Fibroblast of lung (primary cell): ENCODE measurements around the gene IKBIP. TPM values are rescaled to one million over a fixed set of nuclear protein-coding genes. Genes with fewer than 3 reads are reported as not detected.
A peak's percentile ranks its signal among the peaks of the same experiment; 100 is the strongest.
"Not testable (repeated sequence)": the region's sequence is repeated elsewhere in the genome, so short reads cannot be mapped to it uniquely, and the experiment has no call there.

ENCODE experiments used
- DNase-seq, 2 donors: peaks; one replicate each; pipeline versions ENCODE4 v3.0.0 to v3.0.0-alpha.2; 2010; ENCODE audit warnings: low read depth in 2 of 2
- H2AFZ ChIP-seq: 2 replicates; pipeline ENCODE4 v1.5.1; 2012; ENCODE audit warnings: low read length, control low read depth, inconsistent platforms
- H3K27ac ChIP-seq: 2 replicates; pipeline ENCODE4 v1.5.1; 2011; ENCODE audit warnings: low read length, control low read depth; ENCODE audit not compliant: insufficient read depth
- H3K27me3 ChIP-seq: 2 replicates; pipeline ENCODE4 v1.5.1; 2011; ENCODE audit warnings: mild to moderate bottlenecking, low read length; ENCODE audit not compliant: control insufficient read depth, insufficient read depth
- H3K36me3 ChIP-seq: 2 replicates; pipeline ENCODE4 v1.5.1; 2011; ENCODE audit warnings: low read length; ENCODE audit not compliant: control insufficient read depth, insufficient read depth
- H3K4me1 ChIP-seq: 2 replicates; pipeline ENCODE4 v1.5.1; 2011; ENCODE audit warnings: low read length; ENCODE audit not compliant: control insufficient read depth, insufficient read depth; ENCODE audit errors: extremely low read depth
- H3K4me2 ChIP-seq: 2 replicates; pipeline ENCODE4 v1.5.1; 2011; ENCODE audit warnings: low read length, control low read depth; ENCODE audit not compliant: insufficient read depth; ENCODE audit errors: extremely low read depth
- H3K4me3 ChIP-seq, 4 experiments: fragments of 200-600 bp in 1 of 4; sonication (generic) in 1 of 4; replicated peaks in 1 of 4; 2 replicates each; pipeline ENCODE4 v1.5.1; 2011 to 2016; ENCODE audit warnings: low read length in 4 of 4, low read depth in 3 of 4, mild to moderate bottlenecking in 3 of 4, control low read depth in 2 of 4, inconsistent platforms in 1 of 4, mixed read lengths in 1 of 4; ENCODE audit not compliant: insufficient read depth in 1 of 4; ENCODE audit errors: control extremely low read depth in 1 of 4
- H3K79me2 ChIP-seq: 2 replicates; pipeline ENCODE4 v1.5.1; 2012; ENCODE audit warnings: mild to moderate bottlenecking, low read length, inconsistent platforms; ENCODE audit not compliant: control insufficient read depth, insufficient read depth
- H3K9ac ChIP-seq: 2 replicates; pipeline ENCODE4 v1.5.1; 2011; ENCODE audit warnings: mild to moderate bottlenecking, low read length, control low read depth; ENCODE audit not compliant: insufficient read depth
- H3K9me3 ChIP-seq: 2 replicates; pipeline ENCODE4 v1.5.1; 2012; ENCODE audit warnings: low read depth, low read length; ENCODE audit not compliant: control insufficient read depth, insufficient read depth
- H4K20me1 ChIP-seq: 2 replicates; pipeline ENCODE4 v1.5.1; 2011; ENCODE audit warnings: low read length; ENCODE audit not compliant: control insufficient read depth, insufficient read depth; ENCODE audit errors: extremely low read depth
- EZH2 ChIP-seq: IDR thresholded peaks from 2 replicates; pipeline ENCODE4 v1.5.1; 2012; ENCODE audit warnings: low read length, control low read depth, mild to moderate bottlenecking; ENCODE audit errors: missing control alignments
- polyA plus RNA-seq, 2 donors: library from polyadenylated mRNA; depleted of rRNA in 1 of 2; stranded (reverse) in 1 of 2; unstranded in 1 of 2; fragments of >200 nt; gene quantifications; 2 replicates each; pipeline ENCODE4 v1.2.1, GENCODE V29; 2011 to 2012; ENCODE audit warnings: missing spikeins in 1 of 2
- total RNA-seq: library from RNA; depleted of rRNA; stranded (reverse); fragments of >200 nt; gene quantifications from 2 replicates; pipeline ENCODE4 v1.2.1, GENCODE V29; 2014
- TF ChIP-seq, protein P1 (sequence below), 2 donors: IDR thresholded peaks in 1 of 2; conservative IDR thresholded peaks in 1 of 2; 1 replicate in 1 of 2; 2 replicates in 1 of 2; pipeline ENCODE4 v1.5.1; 2011 to 2012; ENCODE audit warnings: low read length in 2 of 2, control low read depth in 1 of 2, inconsistent platforms in 1 of 2, low read depth in 1 of 2, mild to moderate bottlenecking in 1 of 2

The IKBIP gene
- total and polyA plus RNA-seq, 2 donors (not counting 1 experiment from before 2014, with no cell fraction given): 43.9 to 58.5 TPM

DNA sequence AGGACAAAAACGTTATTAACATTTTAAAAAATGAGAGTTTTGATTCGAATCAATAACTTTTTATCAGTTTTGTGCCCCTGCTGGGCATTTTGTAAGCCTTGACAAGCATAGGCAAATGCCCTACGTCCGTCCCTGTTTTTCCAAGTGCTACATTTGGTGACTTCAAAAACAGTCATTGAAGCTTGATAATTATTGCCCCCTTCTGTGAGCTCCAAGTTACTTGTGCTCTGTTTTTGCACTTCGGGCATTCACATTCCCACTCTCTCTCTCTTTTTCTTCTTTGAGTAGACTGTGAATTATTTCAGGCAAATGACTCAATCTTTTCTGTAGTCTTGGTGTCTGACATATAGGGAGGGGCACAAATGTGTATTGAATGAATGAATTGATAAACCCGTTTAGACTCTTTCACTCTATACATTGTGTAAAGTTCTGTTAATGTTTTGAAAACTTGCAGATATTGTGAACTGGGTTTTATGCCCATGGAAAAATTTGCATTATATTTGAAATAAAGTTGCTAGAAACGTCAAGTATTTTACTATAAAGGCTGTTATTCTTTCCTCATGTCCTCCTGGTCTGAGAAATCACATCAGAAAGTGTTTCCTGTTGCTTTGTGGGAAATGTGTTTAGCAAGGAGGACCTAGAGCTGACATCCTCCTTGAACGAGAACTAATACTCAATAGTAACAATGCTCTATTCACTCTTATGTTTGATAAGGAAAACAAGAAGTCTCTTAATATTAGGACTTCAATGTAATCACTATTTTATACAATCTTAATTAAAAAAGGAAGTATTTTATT lies 1.9 kb upstream of the IKBIP start:
- Histone ChIP-seq H2AFZ (no peak overlapping the region), H3K27me3 (no peaks in the 10 kb centered on the region), H3K4me2 (peak overlapping the region; percentile 85), H3K4me3 (peak overlapping the region; percentile 74 to 98 (median 80)), H3K27ac (peak overlapping the region; percentile 15), H3K9ac (no peak overlapping the region), H3K9me3 (no peaks in the 10 kb centered on the region), H3K79me2 (peaks cover 66% of the 10 kb centered on the region), H4K20me1 (no peaks in the 10 kb centered on the region), H3K4me1 (no peaks in the 10 kb centered on the region), H3K36me3 (peaks cover 4% of the 10 kb centered on the region)
- DNase-seq: peak; percentile 34 to 54
- TF ChIP-seq, protein P1, sequence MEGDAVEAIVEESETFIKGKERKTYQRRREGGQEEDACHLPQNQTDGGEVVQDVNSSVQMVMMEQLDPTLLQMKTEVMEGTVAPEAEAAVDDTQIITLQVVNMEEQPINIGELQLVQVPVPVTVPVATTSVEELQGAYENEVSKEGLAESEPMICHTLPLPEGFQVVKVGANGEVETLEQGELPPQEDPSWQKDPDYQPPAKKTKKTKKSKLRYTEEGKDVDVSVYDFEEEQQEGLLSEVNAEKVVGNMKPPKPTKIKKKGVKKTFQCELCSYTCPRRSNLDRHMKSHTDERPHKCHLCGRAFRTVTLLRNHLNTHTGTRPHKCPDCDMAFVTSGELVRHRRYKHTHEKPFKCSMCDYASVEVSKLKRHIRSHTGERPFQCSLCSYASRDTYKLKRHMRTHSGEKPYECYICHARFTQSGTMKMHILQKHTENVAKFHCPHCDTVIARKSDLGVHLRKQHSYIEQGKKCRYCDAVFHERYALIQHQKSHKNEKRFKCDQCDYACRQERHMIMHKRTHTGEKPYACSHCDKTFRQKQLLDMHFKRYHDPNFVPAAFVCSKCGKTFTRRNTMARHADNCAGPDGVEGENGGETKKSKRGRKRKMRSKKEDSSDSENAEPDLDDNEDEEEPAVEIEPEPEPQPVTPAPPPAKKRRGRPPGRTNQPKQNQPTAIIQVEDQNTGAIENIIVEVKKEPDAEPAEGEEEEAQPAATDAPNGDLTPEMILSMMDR (conservative IDR thresholded peaks at IDR 0.05 in 1 of 2, IDR thresholded peaks at IDR 0.05 in 1 of 2; ENCODE audit: low read depth in 1 of 2, low read length in 2 of 2): peak in 1 of 2 donors; percentile 18
- no peak for TF ChIP-seq EZH2

DNA sequence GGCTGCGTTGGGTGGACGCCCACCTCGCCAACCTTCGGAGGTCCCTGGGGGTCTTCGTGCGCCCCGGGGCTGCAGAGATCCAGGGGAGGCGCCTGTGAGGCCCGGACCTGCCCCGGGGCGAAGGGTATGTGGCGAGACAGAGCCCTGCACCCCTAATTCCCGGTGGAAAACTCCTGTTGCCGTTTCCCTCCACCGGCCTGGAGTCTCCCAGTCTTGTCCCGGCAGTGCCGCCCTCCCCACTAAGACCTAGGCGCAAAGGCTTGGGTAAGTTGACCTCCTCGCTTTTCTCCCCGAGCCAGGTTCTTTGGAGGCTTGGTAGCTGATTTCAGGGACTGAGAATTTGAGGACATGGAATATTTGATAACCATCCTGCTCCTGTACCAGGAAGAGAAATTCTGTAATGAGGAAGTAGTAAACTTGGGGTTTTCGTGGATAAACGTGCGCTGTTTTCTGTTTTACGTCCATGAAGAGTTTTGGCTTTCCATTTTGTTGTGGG lies 1.0 kb upstream of the IKBIP start:
- H3K4me1 ChIP-seq: no peaks in the 10 kb centered on the region
- no peaks in the 10 kb centered on the region for H3K27me3 ChIP-seq
- H3K4me3 ChIP-seq: peak overlapping the region; percentile 74 to 98 (median 80)
- no peaks in the 10 kb centered on the region for H3K9me3 ChIP-seq
- H2AFZ ChIP-seq: peak overlapping the region; percentile 65
- H3K4me2 ChIP-seq: peak overlapping the region; percentile 85
- DNase-seq: peak in 1 of 2 donors; percentile 3
- TF ChIP-seq, protein P1 (conservative IDR thresholded peaks at IDR 0.05 in 1 of 2, IDR thresholded peaks at IDR 0.05 in 1 of 2; ENCODE audit: low read depth in 1 of 2, low read length in 2 of 2): no peak
- TF ChIP-seq EZH2: no peak
- peaks cover 75% of the 10 kb centered on the region for H3K79me2 ChIP-seq
- H3K9ac ChIP-seq: peak overlapping the region; percentile 70
- no peaks in the 10 kb centered on the region for H4K20me1 ChIP-seq
- H3K27ac ChIP-seq: peak overlapping the region; percentile 91
- H3K36me3 ChIP-seq: peaks cover 4% of the 10 kb centered on the region

DNA sequence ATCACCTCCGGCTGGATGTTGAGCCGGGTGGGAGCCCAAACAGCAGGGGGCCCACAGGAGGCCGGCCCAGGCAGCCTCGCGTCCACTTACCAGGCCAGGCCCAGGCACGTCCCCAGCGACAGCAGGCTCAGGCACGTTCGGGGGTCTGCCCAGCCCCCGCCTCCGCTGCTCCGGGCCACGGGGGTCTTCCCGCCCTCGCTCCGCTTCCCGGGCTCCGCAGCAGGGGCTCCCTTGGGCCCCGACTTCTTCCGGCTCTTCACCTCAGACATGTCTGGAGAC lies 216 bp downstream of the IKBIP start:
- Histone ChIP-seq H3K9me3 (no peaks in the 10 kb centered on the region), H3K36me3 (no peaks in the 10 kb centered on the region), H2AFZ (peak overlapping the region; percentile 79), H3K79me2 (peaks cover 85% of the 10 kb centered on the region), H3K4me2 (peak overlapping the region; percentile 52), H4K20me1 (no peaks in the 10 kb centered on the region), H3K4me3 (peak overlapping the region; percentile 66 to 98 (median 80)), H3K27me3 (no peaks in the 10 kb centered on the region), H3K9ac (peak overlapping the region; percentile 83), H3K4me1 (no peaks in the 10 kb centered on the region), H3K27ac (peak overlapping the region; percentile 91)
- TF ChIP-seq, protein P1 (conservative IDR thresholded peaks at IDR 0.05 in 1 of 2, IDR thresholded peaks at IDR 0.05 in 1 of 2; ENCODE audit: low read depth in 1 of 2, low read length in 2 of 2): peak in 1 of 2 donors; percentile 11
- TF ChIP-seq EZH2: no peak
- no peak for DNase-seq

DNA sequence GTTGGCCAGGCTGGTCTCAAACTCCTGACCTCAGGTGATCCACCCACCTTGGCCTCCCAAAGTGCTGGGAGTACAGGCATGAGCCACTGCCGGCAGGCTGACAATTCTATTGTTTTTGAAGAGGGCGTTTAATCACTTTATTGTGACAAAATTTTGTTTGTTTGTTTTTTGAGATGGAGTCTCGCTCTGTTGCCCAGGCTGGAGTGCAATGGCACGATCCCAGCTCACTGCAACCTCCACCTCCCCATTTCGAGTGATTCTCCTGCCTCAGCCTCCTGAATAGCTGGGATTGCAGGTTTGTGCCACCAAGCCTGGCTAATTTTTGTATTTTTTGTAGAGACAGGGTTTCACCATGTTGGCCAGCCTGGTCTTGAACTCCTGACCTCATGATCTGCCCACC lies 1.8 kb downstream of the IKBIP start:
- not testable (repeated sequence) for DNase-seq, H4K20me1 ChIP-seq, H3K4me1 ChIP-seq, H3K27ac ChIP-seq, H3K36me3 ChIP-seq, H3K9ac ChIP-seq, H3K27me3 ChIP-seq, H2AFZ ChIP-seq, H3K9me3 ChIP-seq
- Histone ChIP-seq H3K4me3 (peak overlapping the region in 3 of 4 experiments; percentile 66 to 98 (median 81)), H3K79me2 (peaks cover 92% of the 10 kb centered on the region), H3K4me2 (peak overlapping the region; percentile 57)
